Measurements from ENCODE around the gene PITPNM3. TPM values are rescaled to one million over a fixed set of nuclear protein-coding genes. Genes with fewer than 3 reads are reported as not detected.

The PITPNM3 gene
- total RNA-seq, 2 experiments from 2014 or later, result 0.49 to 0.72 TPM

- Mint-ChIP-seq H3K27me3 (no peaks in the 10 kb centered on the region), H3K9me3 (no peaks in the 10 kb centered on the region), H3K27ac (no peak overlapping the region), H3K36me3 (peaks cover 1% of the 10 kb centered on the region), H3K4me1 (no peaks in the 10 kb centered on the region), H3K4me3 (no peak overlapping the region)
- DNase-seq, result no peak
These were observed 47.2 kb downstream of the PITPNM3 start for GRCh38 chr17:6509031-6509771.

DNA sequence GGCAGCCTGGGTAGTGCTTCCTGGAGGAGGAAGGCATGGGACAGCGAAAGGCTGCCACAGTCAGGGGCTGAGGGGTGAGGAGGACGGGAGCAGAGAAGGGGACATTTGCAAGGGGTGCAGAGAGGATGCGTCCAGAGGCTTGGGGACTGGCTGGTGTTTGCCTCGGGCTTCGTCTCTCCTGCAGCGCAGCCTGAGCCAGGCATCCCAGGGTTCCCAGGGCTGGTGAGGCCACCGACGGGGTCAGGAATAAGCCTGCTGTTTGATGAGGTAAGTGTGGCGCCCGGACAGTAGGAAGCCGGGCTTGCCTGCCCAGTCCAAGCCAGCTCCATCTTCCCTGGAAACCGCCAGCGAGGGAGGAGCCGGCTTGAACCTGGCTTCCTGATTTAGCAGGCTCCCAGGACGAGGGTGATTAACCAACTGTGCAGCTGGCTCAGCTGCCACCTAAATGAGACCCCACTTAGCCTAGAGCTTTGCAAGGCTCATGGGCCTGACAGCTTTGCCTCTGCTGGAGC lies 47.8 kb downstream of the PITPNM3 start:
- Mint-ChIP-seq H3K4me3 (no peak overlapping the region), H3K4me1 (no peaks in the 10 kb centered on the region)

GRCh38 chr17:6508016-6508415 lies 48.3 kb downstream of the PITPNM3 start:
- no peak overlapping the region for H3K27ac Mint-ChIP-seq
- H3K36me3 Mint-ChIP-seq, result peaks cover 3% of the 10 kb centered on the region
- no peaks in the 10 kb centered on the region for H3K4me1 Mint-ChIP-seq
- no peaks in the 10 kb centered on the region for H3K9me3 Mint-ChIP-seq
- H3K27me3 Mint-ChIP-seq, result no peaks in the 10 kb centered on the region
- H3K4me3 Mint-ChIP-seq, result no peak overlapping the region
- no peak for DNase-seq

More for the DNA sequence above, 47.8 kb downstream of the PITPNM3 start:
- no peaks in the 10 kb centered on the region for H3K9me3 Mint-ChIP-seq
- peaks cover 3% of the 10 kb centered on the region for H3K36me3 Mint-ChIP-seq
- H3K27ac Mint-ChIP-seq, result no peak overlapping the region
- no peaks in the 10 kb centered on the region for H3K27me3 Mint-ChIP-seq
- DNase-seq, result no peak

GRCh38 chr17:6507535-6507934 lies 48.8 kb downstream of the PITPNM3 start:
- no peak for DNase-seq
- peaks cover 3% of the 10 kb centered on the region for H3K36me3 Mint-ChIP-seq
- H3K27me3 Mint-ChIP-seq, result no peaks in the 10 kb centered on the region
- no peak overlapping the region for H3K4me3 Mint-ChIP-seq
- H3K27ac Mint-ChIP-seq, result no peak overlapping the region
- H3K9me3 Mint-ChIP-seq, result no peaks in the 10 kb centered on the region
- H3K4me1 Mint-ChIP-seq, result no peaks in the 10 kb centered on the region

GRCh38 chr17:6506679-6507231 lies 49.6 kb downstream of the PITPNM3 start:
- Mint-ChIP-seq H3K4me3 (no peak overlapping the region), H3K4me1 (no peaks in the 10 kb centered on the region), H3K9me3 (no peaks in the 10 kb centered on the region), H3K27ac (no peak overlapping the region), H3K27me3 (no peaks in the 10 kb centered on the region), H3K36me3 (peaks cover 3% of the 10 kb centered on the region)
- DNase-seq, result no peak

- H3K27me3 Mint-ChIP-seq, result no peaks in the 10 kb centered on the region
- DNase-seq, result no peak
- H3K27ac Mint-ChIP-seq, result no peak overlapping the region
- H3K4me3 Mint-ChIP-seq, result no peak overlapping the region
- H3K9me3 Mint-ChIP-seq, result no peaks in the 10 kb centered on the region
- H3K36me3 Mint-ChIP-seq, result peaks cover 3% of the 10 kb centered on the region
- no peaks in the 10 kb centered on the region for H3K4me1 Mint-ChIP-seq
These were observed 50.8 kb downstream of the PITPNM3 start for GRCh38 chr17:6505425-6506142.

DNA sequence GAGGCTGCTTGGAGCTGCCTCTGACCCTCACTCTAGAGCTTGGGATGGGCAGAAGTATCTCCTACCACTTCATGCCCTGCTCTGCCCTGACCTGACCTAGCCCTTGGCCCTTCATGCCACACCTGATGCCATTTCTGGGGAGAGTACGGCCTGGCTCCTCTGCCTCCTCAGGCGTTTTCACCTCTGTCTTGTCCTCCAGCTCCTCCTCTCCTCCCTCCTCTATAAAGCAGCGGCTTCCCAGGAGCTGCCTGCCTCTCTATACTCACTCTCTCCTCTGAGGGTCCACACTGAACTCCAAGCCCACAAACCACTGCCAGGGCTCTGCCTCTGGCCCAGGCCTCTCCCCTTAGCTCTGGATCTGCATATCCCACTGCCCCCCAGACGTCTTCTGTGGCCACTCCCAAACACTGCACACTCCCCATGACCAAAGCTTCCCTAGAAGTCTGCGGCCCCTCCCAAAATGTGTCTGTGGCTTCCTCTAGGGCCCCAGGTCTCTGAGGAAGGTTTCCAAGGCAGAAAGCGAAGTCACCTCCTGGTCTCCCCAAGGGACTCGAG lies 52.6 kb downstream of the PITPNM3 start:
- DNase-seq, result no peak
- Mint-ChIP-seq H3K4me1 (no peaks in the 10 kb centered on the region), H3K4me3 (no peak overlapping the region), H3K27ac (no peak overlapping the region), H3K36me3 (peaks cover 3% of the 10 kb centered on the region), H3K9me3 (no peaks in the 10 kb centered on the region), H3K27me3 (no peaks in the 10 kb centered on the region)

DNA sequence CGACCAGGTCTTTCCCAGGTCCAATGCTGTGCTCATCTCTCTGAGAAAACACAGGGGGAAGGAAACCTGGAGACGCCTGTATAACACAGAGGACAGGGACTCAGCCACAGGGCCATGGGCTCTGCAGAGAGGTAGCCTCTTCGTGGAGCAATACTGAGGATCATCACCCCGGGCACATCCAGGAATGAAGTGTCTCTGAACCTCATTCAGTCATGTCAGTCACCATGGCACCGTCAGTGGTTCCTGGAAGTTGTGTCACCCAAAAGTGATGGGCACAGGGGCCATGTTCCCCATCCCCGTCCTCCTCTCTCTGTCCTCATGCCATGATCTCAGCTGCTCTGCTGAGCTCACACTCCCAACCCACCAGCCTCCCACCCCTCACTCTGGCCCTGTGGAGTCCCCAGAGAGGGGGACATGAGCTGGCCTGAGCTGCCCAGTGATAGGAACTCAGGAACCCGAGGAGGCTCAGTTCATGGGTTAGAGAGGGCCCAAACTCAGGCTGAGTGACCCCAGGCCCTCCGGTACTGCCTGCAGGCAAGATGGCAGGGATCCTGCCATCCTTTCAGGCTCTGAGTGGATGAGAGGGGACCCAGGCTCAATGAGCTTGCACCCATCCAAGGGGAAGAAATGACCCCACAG lies 53.4 kb downstream of the PITPNM3 start:
- Mint-ChIP-seq H3K4me1 (no peaks in the 10 kb centered on the region), H3K36me3 (peaks cover 3% of the 10 kb centered on the region), H3K4me3 (no peak overlapping the region), H3K27me3 (no peaks in the 10 kb centered on the region), H3K9me3 (no peaks in the 10 kb centered on the region), H3K27ac (no peak overlapping the region)
- DNase-seq, result no peak

GRCh38 chr17:6502142-6502541 lies 54.2 kb downstream of the PITPNM3 start:
- H3K27ac Mint-ChIP-seq, result no peak overlapping the region
- no peak for DNase-seq
- H3K9me3 Mint-ChIP-seq, result no peaks in the 10 kb centered on the region
- H3K4me3 Mint-ChIP-seq, result no peak overlapping the region
- H3K27me3 Mint-ChIP-seq, result no peaks in the 10 kb centered on the region
- no peaks in the 10 kb centered on the region for H3K4me1 Mint-ChIP-seq
- H3K36me3 Mint-ChIP-seq, result peaks cover 3% of the 10 kb centered on the region

GRCh38 chr17:6501359-6501758 lies 55.0 kb downstream of the PITPNM3 start:
- DNase-seq, result no peak
- Mint-ChIP-seq H3K36me3 (peaks cover 3% of the 10 kb centered on the region), H3K27me3 (peaks cover under 1% of the 10 kb centered on the region), H3K27ac (no peak overlapping the region), H3K4me1 (peaks cover 5% of the 10 kb centered on the region), H3K9me3 (no peaks in the 10 kb centered on the region), H3K4me3 (no peak overlapping the region)

- H3K27me3 Mint-ChIP-seq, result peaks cover 4% of the 10 kb centered on the region
- H3K27ac Mint-ChIP-seq, result no peak overlapping the region
- no peaks in the 10 kb centered on the region for H3K9me3 Mint-ChIP-seq
- peaks cover 2% of the 10 kb centered on the region for H3K36me3 Mint-ChIP-seq
- peaks cover 15% of the 10 kb centered on the region for H3K4me1 Mint-ChIP-seq
- H3K4me3 Mint-ChIP-seq, result no peak overlapping the region
- no peak for DNase-seq
These were observed 57.3 kb downstream of the PITPNM3 start for GRCh38 chr17:6498901-6499540.

GRCh38 chr17:6498356-6498755 lies 58.0 kb downstream of the PITPNM3 start:
- DNase-seq, result no peak
- no peak overlapping the region for H3K27ac Mint-ChIP-seq
- no peak overlapping the region for H3K4me3 Mint-ChIP-seq
- peaks cover 15% of the 10 kb centered on the region for H3K4me1 Mint-ChIP-seq
- no peaks in the 10 kb centered on the region for H3K36me3 Mint-ChIP-seq
- no peaks in the 10 kb centered on the region for H3K9me3 Mint-ChIP-seq
- H3K27me3 Mint-ChIP-seq, result peaks cover 4% of the 10 kb centered on the region

DNA sequence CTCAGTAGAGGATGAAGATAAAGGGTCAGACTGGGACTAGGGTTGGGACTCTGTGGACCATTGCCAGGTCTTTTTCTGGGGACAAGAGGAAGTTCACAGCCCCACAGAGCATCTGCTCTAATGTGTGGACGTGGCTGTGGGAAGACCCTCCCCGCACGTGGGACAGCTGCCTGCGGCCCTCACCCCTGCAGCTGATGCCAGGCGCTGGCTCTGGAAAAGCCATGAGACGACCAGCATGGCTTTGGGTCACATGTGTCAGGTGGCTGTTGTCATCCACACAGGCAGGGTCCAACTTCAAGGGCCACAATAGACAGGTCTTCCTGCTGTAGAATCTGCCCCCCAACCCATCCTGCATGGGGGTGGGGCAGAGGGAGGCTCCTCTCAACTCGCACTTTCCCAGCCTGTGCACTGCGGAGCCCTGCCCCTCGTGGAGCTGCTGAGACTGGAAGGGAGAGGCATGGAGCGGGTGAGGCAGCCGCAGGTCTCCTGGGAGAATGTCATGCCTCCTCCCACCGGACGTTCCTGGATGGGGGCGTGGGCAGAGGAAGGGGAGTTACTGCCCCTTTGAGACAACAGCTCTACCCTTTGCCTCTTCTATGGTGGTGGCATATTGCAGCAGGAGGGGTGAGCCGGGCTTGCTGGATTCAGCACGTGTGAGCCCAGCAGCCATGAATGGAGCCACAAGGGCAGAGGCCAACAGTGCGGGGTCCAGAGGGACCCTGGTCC lies 58.7 kb downstream of the PITPNM3 start:
- no peak overlapping the region for H3K27ac Mint-ChIP-seq
- no peak for DNase-seq
- H3K4me1 Mint-ChIP-seq, result peaks cover 15% of the 10 kb centered on the region
- H3K4me3 Mint-ChIP-seq, result no peak overlapping the region
- no peaks in the 10 kb centered on the region for H3K36me3 Mint-ChIP-seq
- H3K9me3 Mint-ChIP-seq, result no peaks in the 10 kb centered on the region
- peaks cover 4% of the 10 kb centered on the region for H3K27me3 Mint-ChIP-seq
